ENCODE results near the gene MARCHF10. TPM values are rescaled to one million over a fixed set of nuclear protein-coding genes. Genes with fewer than 3 reads are reported as not detected.

The MARCHF10 gene
- total and polyA plus RNA-seq, 9 of the 15 experiments (the other 6 are each of a cell fraction or from before 2014, with no cell fraction given) = not detected

GRCh38 chr17:62793919-62794665 is 14.0 kb downstream of the MARCHF10 start:
- Histone ChIP-seq H3K79me2 (ENCODE audit: control insufficient read depth, insufficient read depth, low read length) (no peaks in the 10 kb centered on the region), H3K4me3 (no peak overlapping the region), H2AFZ (ENCODE audit: low read depth, low read length) (no peak overlapping the region), H3K27ac (ENCODE audit: extremely low read depth, low read depth, low read length) (no peak overlapping the region), H3K36me3 (ENCODE audit: control insufficient read depth, insufficient read depth, low read length) (no peaks in the 10 kb centered on the region), H3K4me2 (ENCODE audit: insufficient read depth, low read length) (no peak overlapping the region), H3K27me3 (ENCODE audit: control insufficient read depth in 2 of 2, insufficient read depth in 2 of 2, low read length in 2 of 2) (peaks cover 22 to 38% of the 10 kb centered on the region in 2 experiments), H4K20me1 (replicated peaks; ENCODE audit: control insufficient read depth, insufficient read depth, low read length) (no peaks in the 10 kb centered on the region), H3K9me1 (ENCODE audit: control insufficient read depth, insufficient read depth, low read length) (no peaks in the 10 kb centered on the region), H3K9ac (ENCODE audit: insufficient read depth in 1 of 2, low read depth in 2 of 2, low read length in 2 of 2) (no peak overlapping the region), H3K4me1 (replicated peaks in 1 of 2; ENCODE audit: control insufficient read depth in 2 of 2, insufficient read depth in 2 of 2, low read length in 2 of 2) (no peaks in the 10 kb centered on the region; a peak in 1 of 5 replicates), H3K9me3 (replicated peaks; ENCODE audit: control insufficient read depth, insufficient read depth, low read depth, low read length) (no peaks in the 10 kb centered on the region)
- in situ Hi-C loops (cut with MboI) = no loop called here
- TF ChIP-seq, protein P1, sequence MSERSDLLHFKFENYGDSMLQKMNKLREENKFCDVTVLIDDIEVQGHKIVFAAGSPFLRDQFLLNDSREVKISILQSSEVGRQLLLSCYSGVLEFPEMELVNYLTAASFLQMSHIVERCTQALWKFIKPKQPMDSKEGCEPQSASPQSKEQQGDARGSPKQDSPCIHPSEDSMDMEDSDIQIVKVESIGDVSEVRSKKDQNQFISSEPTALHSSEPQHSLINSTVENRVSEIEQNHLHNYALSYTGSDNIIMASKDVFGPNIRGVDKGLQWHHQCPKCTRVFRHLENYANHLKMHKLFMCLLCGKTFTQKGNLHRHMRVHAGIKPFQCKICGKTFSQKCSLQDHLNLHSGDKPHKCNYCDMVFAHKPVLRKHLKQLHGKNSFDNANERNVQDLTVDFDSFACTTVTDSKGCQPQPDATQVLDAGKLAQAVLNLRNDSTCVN (CRISPR knock-in tag; IDR thresholded peaks at IDR 0.05) = 0 out of 2 replicates have a peak, but pooled peaks have one; percentile 22
- TF ChIP-seq DIDO1 (tag; IDR thresholded peaks at IDR 0.05; ENCODE audit: low read depth) = no peak
- no peak for TF ChIP-seq RFX1 (IDR thresholded peaks at IDR 0.05)
- intact Hi-C loops (cut with micrococcal nuclease) = no loop called here
- CTCF ChIA-PET (ENCODE audit: low intra/inter-chr PET ratio) = no interaction called here
- DNase-seq (ENCODE audit: extremely low read depth in 1 of 4, low spot score in 3 of 4) (no peak), FAIRE-seq (no peak), ATAC-seq (no peak)
- 0% methylated on average over 3 of the region's 3 CpGs for WGBS (ENCODE audit: insufficient coverage, low coverage, missing lambda C conversion rate)
- no TSS peak for BruUV-seq (replicated peaks)
- POLR2A ChIA-PET = no interaction called here

- Histone ChIP-seq H3K4me3 (no peak overlapping the region), H2AFZ (ENCODE audit: low read depth, low read length) (no peak overlapping the region), H3K9ac (ENCODE audit: insufficient read depth in 1 of 2, low read depth in 2 of 2, low read length in 2 of 2) (no peak overlapping the region), H3K4me1 (replicated peaks in 1 of 2; ENCODE audit: control insufficient read depth in 2 of 2, insufficient read depth in 2 of 2, low read length in 2 of 2) (no peaks in the 10 kb centered on the region; a peak in 1 of 5 replicates), H3K27ac (ENCODE audit: extremely low read depth, low read depth, low read length) (no peak overlapping the region), H4K20me1 (replicated peaks; ENCODE audit: control insufficient read depth, insufficient read depth, low read length) (no peaks in the 10 kb centered on the region), H3K79me2 (ENCODE audit: control insufficient read depth, insufficient read depth, low read length) (no peaks in the 10 kb centered on the region), H3K36me3 (ENCODE audit: control insufficient read depth, insufficient read depth, low read length) (no peaks in the 10 kb centered on the region), H3K9me1 (ENCODE audit: control insufficient read depth, insufficient read depth, low read length) (no peaks in the 10 kb centered on the region), H3K9me3 (replicated peaks; ENCODE audit: control insufficient read depth, insufficient read depth, low read depth, low read length) (no peaks in the 10 kb centered on the region), H3K4me2 (ENCODE audit: insufficient read depth, low read length) (no peak overlapping the region), H3K27me3 (ENCODE audit: control insufficient read depth in 2 of 2, insufficient read depth in 2 of 2, low read length in 2 of 2) (peaks cover 9 to 31% of the 10 kb centered on the region in 2 experiments)
- in situ Hi-C loops (cut with MboI) (no loop called here), intact Hi-C loops (cut with micrococcal nuclease) (no loop called here)
- CTCF ChIA-PET (ENCODE audit: low intra/inter-chr PET ratio) = no interaction called here
- TF ChIP-seq ZFP30 (CRISPR knock-in tag; IDR thresholded peaks at IDR 0.05; ENCODE audit: borderline replicate concordance) = no peak
- no TSS peak for BruUV-seq (replicated peaks)
- no peak for ATAC-seq
- 0% methylated on average over 1 of the region's 1 CpG for WGBS (ENCODE audit: insufficient coverage, low coverage, missing lambda C conversion rate)
- DNase-seq (ENCODE audit: extremely low read depth in 1 of 4, low spot score in 3 of 4) = no peak
- no peak for FAIRE-seq
- POLR2A ChIA-PET = no interaction called here
Measured at GRCh38 chr17:62792447-62792800, 15.7 kb downstream of the MARCHF10 start.

Measured in K562 (cell line).